Stromal cell of bone marrow (primary cell): ENCODE results near the gene USP53.
"Not testable (repeated sequence)": the region's sequence is repeated elsewhere in the genome, so short reads cannot be mapped to it uniquely, and the experiment has no call there.

Experiments used
- DNase-seq: peaks from one replicate; pipeline ENCODE4 v3.0.0-alpha.2; 2012; ENCODE audit warnings: low read depth

Gene USP53

GRCh38 chr4:119321921-119322687 lies 109.6 kb downstream of the USP53 start, which contains the start of gene FABP2:
Gene FABP2, minus strand, starts transcription at chr4:119322138. Its CDS starts 36 bp downstream, at chr4:119322102.
- no peak for DNase-seq

- no peak for DNase-seq
Measured at GRCh38 chr4:119328695-119329094, 116.2 kb downstream of the USP53 start.

DNA sequence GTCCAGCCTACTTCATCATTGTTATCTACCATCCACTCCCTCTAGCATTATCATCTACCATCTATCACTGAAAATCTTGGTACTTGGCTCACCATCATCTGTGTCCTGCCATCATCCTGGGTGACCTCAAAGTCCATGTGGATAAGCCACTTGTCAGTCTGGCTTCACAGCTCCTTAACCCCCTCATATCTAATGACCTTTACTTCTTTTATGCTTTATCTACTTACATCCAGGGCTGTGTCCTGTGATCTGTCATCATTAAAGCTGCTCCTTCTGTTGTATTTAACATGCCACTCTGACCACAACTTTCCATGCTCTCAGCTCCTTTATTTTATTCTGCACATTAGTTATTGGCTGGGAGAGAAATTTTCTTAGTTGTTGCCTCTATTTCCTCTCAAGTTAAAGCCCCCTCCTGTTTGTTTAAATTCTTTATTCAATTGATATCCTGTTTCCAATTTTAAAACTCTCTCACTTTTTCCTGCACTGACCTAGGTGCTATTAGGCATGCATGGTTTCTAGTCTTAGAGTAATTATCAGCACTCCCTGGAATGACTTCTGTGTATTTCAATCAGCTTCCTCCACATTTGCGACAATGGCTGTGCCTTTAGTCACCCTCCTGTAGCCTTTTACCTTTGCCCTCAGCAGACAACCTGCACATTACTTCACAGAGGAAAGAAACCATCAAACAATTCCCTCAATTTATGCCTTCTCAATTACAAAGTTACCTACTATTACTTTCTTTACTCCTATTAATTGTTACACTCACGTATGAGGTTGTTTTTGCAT lies 117.5 kb downstream of the USP53 start:
- no peak for DNase-seq

DNA sequence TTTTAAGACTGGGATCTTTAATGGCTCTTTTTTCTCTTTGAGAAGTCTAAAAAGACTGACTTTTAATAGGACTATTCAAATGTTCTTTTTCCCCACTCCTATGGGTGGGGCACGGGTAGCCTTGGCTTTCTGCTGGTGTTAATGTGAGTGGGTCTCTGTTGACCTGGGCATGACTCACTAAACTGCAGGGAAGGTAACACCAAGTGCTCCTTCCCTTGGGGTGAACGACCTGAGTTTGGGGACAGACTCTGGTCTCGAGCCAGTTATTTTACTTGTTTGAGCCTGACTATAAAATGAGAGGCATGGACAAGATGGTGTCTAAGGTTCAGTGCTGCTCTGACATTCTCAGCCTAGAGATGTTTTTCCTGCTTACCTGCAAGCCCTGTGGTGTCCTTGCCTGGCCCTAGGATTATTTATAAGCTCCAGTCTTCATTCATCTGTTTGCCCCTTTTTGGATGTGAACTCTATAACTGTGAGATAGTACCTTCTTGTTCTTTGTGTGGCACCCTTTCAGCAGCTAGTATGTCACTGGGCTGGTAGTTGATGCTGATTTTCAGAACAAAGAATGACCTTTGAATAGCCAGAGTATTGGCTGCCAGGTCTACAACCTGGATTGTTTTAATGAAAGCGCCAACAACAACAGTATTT lies 123.9 kb downstream of the USP53 start:
- DNase-seq = not testable (repeated sequence)

DNA sequence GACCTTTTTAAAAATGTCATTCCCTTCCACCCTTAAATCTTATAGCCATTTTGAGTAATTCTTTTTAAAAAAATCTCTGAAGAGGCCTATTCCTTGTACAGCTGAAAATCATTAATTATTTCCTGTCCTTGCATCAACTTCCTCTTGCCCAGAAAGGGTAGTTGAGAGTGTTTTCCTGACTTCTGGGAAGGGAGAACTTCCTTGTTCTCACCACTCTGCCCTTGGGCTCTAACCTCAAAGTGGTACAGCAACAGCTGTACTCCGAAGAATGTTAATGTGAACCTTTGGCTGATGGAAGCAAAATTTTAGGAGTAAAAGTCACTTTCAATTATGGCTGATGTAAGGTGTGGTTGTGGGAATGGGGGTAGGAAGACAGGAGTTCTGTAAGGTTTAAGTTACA lies 124.5 kb downstream of the USP53 start:
- DNase-seq = no peak

DNA sequence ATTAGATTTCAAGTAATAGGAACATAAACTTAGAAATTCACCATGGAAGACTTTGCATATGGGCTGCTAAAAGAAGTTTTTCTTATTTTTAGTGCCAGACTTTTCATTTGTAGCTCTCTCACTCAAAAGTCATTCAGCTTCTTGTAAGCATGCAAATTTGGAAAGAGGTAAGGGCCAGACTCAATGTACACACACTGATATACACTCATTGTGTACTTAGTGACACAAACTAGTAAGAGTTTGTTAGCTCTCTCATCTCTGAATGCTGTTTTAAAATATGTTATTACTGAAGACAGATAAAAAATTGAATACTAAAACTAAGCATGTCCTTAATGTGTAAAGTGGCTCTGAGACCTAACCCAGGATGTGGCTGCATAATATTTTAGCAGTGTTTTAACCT lies 127.4 kb downstream of the USP53 start:
- DNase-seq = not testable (repeated sequence)

- not testable (repeated sequence) for DNase-seq
Measured at GRCh38 chr4:119343293-119343692, 130.8 kb downstream of the USP53 start.
